Smooth muscle cell (in vitro differentiated cells): Measurements from ENCODE around the gene NMS. TPM values are rescaled to one million over a fixed set of nuclear protein-coding genes. Genes with fewer than 3 reads are reported as not detected.

Source experiments
- DNase-seq: peaks from one replicate; lab custom pipeline; 2025; ENCODE audit not compliant: unreplicated experiment; lab: John Stamatoyannopoulos, UW
- H2AFZ ChIP-seq: fragments of 200-600 bp; sonication (generic); 2 replicates; pipeline ENCODE4 v1.6.0; 2016; ENCODE audit warnings: antibody characterized with exemption, low read depth, mild to moderate bottlenecking
- H3F3A ChIP-seq: fragments of 200-600 bp; sonication (generic); 2 replicates; pipeline ENCODE4 v1.6.0; 2017; ENCODE audit warnings: antibody characterized with exemption, low read depth
- H3K27ac ChIP-seq: fragments of 200-600 bp; sonication (generic); 2 replicates; pipeline ENCODE4 v1.5.1; 2016; ENCODE audit warnings: low read depth, mild to moderate bottlenecking
- H3K27me3 ChIP-seq: fragments of 200-600 bp; sonication (generic); 2 replicates; pipeline ENCODE4 v1.6.1; 2016; ENCODE audit warnings: low read depth, mild to moderate bottlenecking
- H3K36me3 ChIP-seq: fragments of 200-600 bp; sonication (generic); 2 replicates; pipeline ENCODE4 v1.5.1; 2016; ENCODE audit warnings: low read depth
- H3K4me1 ChIP-seq: fragments of 200-600 bp; sonication (generic); 2 replicates; pipeline ENCODE4 v1.5.1; 2016; ENCODE audit warnings: low read depth
- H3K4me2 ChIP-seq: fragments of 200-600 bp; sonication (generic); 2 replicates; pipeline ENCODE4 v1.6.0; 2016; ENCODE audit warnings: mild to moderate bottlenecking
- H3K4me3 ChIP-seq: fragments of 200-600 bp; sonication (generic); 2 replicates; pipeline ENCODE4 v1.5.1; 2016; ENCODE audit warnings: mild to moderate bottlenecking
- H3K79me2 ChIP-seq: fragments of 200-600 bp; sonication (generic); 2 replicates; pipeline ENCODE4 v1.6.0; 2016; ENCODE audit warnings: low read depth, mild to moderate bottlenecking
- H3K9ac ChIP-seq: fragments of 200-600 bp; sonication (generic); 2 replicates; pipeline ENCODE4 v1.6.0; 2016; ENCODE audit warnings: low read depth
- H3K9me3 ChIP-seq: fragments of 200-600 bp; sonication (generic); replicated peaks from 2 replicates; pipeline ENCODE4 v1.5.1; 2016; ENCODE audit warnings: low read depth
- H4K20me1 ChIP-seq: fragments of 200-600 bp; sonication (generic); 2 replicates; pipeline ENCODE4 v1.6.0; 2016; ENCODE audit warnings: low read depth
- CTCF ChIP-seq: fragments of 200-600 bp; sonication (generic); IDR thresholded peaks from 2 replicates; pipeline ENCODE4 v1.5.1; 2017; ENCODE audit warnings: borderline replicate concordance, mild to moderate bottlenecking, antibody characterized with exemption; ENCODE audit not compliant: insufficient read depth, poor library complexity, severe bottlenecking
- WGBS: methylation state at CpG from one replicate; pipeline ENCODE4 v1.1.7; 2016; ENCODE audit warnings: low lambda C conversion rate; 5-methylcytosine and 5-hydroxymethylcytosine counted together
- polyA plus RNA-seq: library from polyadenylated mRNA; unstranded; fragments of >200 nt; fragmentation: Nextera tagmentation; extraction: Ambion mirVana; gene quantifications from 2 replicates; pipeline ENCODE4 v1.2.1, GENCODE V29; 2016
- total RNA-seq: library from RNA; depleted of rRNA; stranded (reverse); fragments of >200 nt; gene quantifications from 2 replicates; pipeline ENCODE4 v1.2.3, GENCODE V29; 2014

The NMS gene
- total and polyA plus RNA-seq, 2 experiments from 2014 or later, result not detected

- Histone ChIP-seq H3K36me3 (no peaks in the 10 kb centered on the region), H3K4me1 (no peaks in the 10 kb centered on the region), H2AFZ (no peak overlapping the region), H4K20me1 (no peaks in the 10 kb centered on the region), H3K9ac (no peak overlapping the region), H3K79me2 (no peaks in the 10 kb centered on the region), H3K4me3 (no peak overlapping the region), H3K27ac (no peak overlapping the region), H3K4me2 (no peak overlapping the region), H3K27me3 (no peaks in the 10 kb centered on the region), H3K9me3 (no peaks in the 10 kb centered on the region), H3F3A (no peaks in the 10 kb centered on the region)
- no peak for TF ChIP-seq CTCF
- no peak for DNase-seq
- WGBS, result 91% methylated on average over 2 of the region's 2 CpGs
These were observed 15.1 kb downstream of the NMS start for GRCh38 chr2:100485396-100485795.

GRCh38 chr2:100494712-100495111 is 24.4 kb downstream of the NMS start:
- Histone ChIP-seq H3K4me3 (no peak overlapping the region), H4K20me1 (no peaks in the 10 kb centered on the region), H3K27ac (no peak overlapping the region), H3K4me2 (no peak overlapping the region), H3K9me3 (no peaks in the 10 kb centered on the region), H3K27me3 (no peaks in the 10 kb centered on the region), H3K9ac (no peak overlapping the region), H2AFZ (no peak overlapping the region), H3K79me2 (no peaks in the 10 kb centered on the region), H3K4me1 (no peaks in the 10 kb centered on the region), H3K36me3 (no peaks in the 10 kb centered on the region), H3F3A (no peaks in the 10 kb centered on the region)
- no peak for DNase-seq
- TF ChIP-seq CTCF, result no peak
- 83% methylated on average over 6 of the region's 6 CpGs for WGBS

- no peaks in the 10 kb centered on the region for H3K79me2 ChIP-seq
- H3K9ac ChIP-seq, result no peak overlapping the region
- DNase-seq, result no peak
- no peaks in the 10 kb centered on the region for H3K27me3 ChIP-seq
- no peak overlapping the region for H2AFZ ChIP-seq
- no peak overlapping the region for H3K27ac ChIP-seq
- no peak overlapping the region for H3K4me3 ChIP-seq
- no peak for TF ChIP-seq CTCF
- H3K36me3 ChIP-seq, result no peaks in the 10 kb centered on the region
- no peaks in the 10 kb centered on the region for H3K4me1 ChIP-seq
- H4K20me1 ChIP-seq, result no peaks in the 10 kb centered on the region
- 82% methylated on average over 2 of the region's 2 CpGs for WGBS
- H3F3A ChIP-seq, result no peaks in the 10 kb centered on the region
- H3K9me3 ChIP-seq, result no peaks in the 10 kb centered on the region
- no peak overlapping the region for H3K4me2 ChIP-seq
These were observed 32.5 kb downstream of the NMS start for GRCh38 chr2:100502782-100503181.

GRCh38 chr2:100504542-100504941 is 34.3 kb downstream of the NMS start:
- Histone ChIP-seq H3K9me3 (no peaks in the 10 kb centered on the region), H3K4me1 (no peaks in the 10 kb centered on the region), H3K27me3 (no peaks in the 10 kb centered on the region), H3K9ac (no peak overlapping the region), H2AFZ (no peak overlapping the region), H3K4me3 (no peak overlapping the region), H3K79me2 (no peaks in the 10 kb centered on the region), H4K20me1 (no peaks in the 10 kb centered on the region), H3F3A (no peaks in the 10 kb centered on the region), H3K4me2 (no peak overlapping the region), H3K27ac (no peak overlapping the region), H3K36me3 (no peaks in the 10 kb centered on the region)
- no peak for TF ChIP-seq CTCF
- DNase-seq, result no peak
